GM23248 (cell line): ENCODE results near the gene FKBP4. TPM values are rescaled to one million over a fixed set of nuclear protein-coding genes. Genes with fewer than 3 reads are reported as not detected.

Experiments
- DNase-seq: peaks from one replicate; pipeline ENCODE4 v3.0.0-alpha.2; 2015
- H2AFZ ChIP-seq: fragments of 200-600 bp; sonication (generic); 2 replicates; pipeline ENCODE4 v1.6.1; 2016; ENCODE audit warnings: antibody characterized with exemption
- H3F3A ChIP-seq: fragments of 200-600 bp; sonication (generic); 2 replicates; pipeline ENCODE4 v1.6.1; 2016; ENCODE audit warnings: mild to moderate bottlenecking, antibody characterized with exemption, mixed run types; ENCODE audit not compliant: insufficient read depth
- H3K27ac ChIP-seq: fragments of 200-600 bp; sonication (generic); 2 replicates; pipeline ENCODE4 v1.5.1; 2016; ENCODE audit warnings: mild to moderate bottlenecking
- H3K27me3 ChIP-seq: fragments of 200-600 bp; sonication (generic); replicated peaks from 2 replicates; pipeline ENCODE4 v1.6.1; 2016; ENCODE audit warnings: mild to moderate bottlenecking; ENCODE audit not compliant: insufficient read depth
- H3K36me3 ChIP-seq: fragments of 200-600 bp; sonication (generic); 2 replicates; pipeline ENCODE4 v1.6.1; 2016; ENCODE audit warnings: low read depth, mild to moderate bottlenecking
- H3K4me1 ChIP-seq: fragments of 200-600 bp; sonication (generic); 2 replicates; pipeline ENCODE4 v1.6.1; 2016; ENCODE audit warnings: mild to moderate bottlenecking; ENCODE audit not compliant: insufficient read depth
- H3K4me2 ChIP-seq: fragments of 200-600 bp; sonication (generic); one replicate; pipeline ENCODE4 v1.6.1; 2016; ENCODE audit warnings: mild to moderate bottlenecking; ENCODE audit not compliant: unreplicated experiment
- H3K4me3 ChIP-seq: fragments of 200-600 bp; sonication (generic); 2 replicates; pipeline ENCODE4 v1.5.1; 2016; ENCODE audit warnings: mild to moderate bottlenecking
- H3K79me2 ChIP-seq: fragments of 200-600 bp; sonication (generic); 2 replicates; pipeline ENCODE4 v1.6.1; 2016; ENCODE audit warnings: mild to moderate bottlenecking; ENCODE audit not compliant: insufficient read depth
- H3K9ac ChIP-seq: fragments of 200-600 bp; sonication (generic); 2 replicates; pipeline ENCODE4 v1.6.1; 2016; ENCODE audit warnings: mild to moderate bottlenecking
- H3K9me2 ChIP-seq: fragments of 200-600 bp; sonication (generic); 2 replicates; pipeline ENCODE4 v1.6.1; 2016; ENCODE audit warnings: mixed run types, mild to moderate bottlenecking, moderate library complexity; ENCODE audit not compliant: insufficient read depth
- H3K9me3 ChIP-seq: fragments of 200-600 bp; sonication (generic); one replicate; pipeline ENCODE4 v1.6.1; 2017; ENCODE audit warnings: low read depth
- H4K20me1 ChIP-seq: fragments of 200-600 bp; sonication (generic); 2 replicates; pipeline ENCODE4 v1.6.0; 2016; ENCODE audit not compliant: insufficient read depth
- EZH2 ChIP-seq: fragments of 200-600 bp; sonication (generic); IDR thresholded peaks from 2 replicates; pipeline ENCODE4 v1.6.1; 2018; ENCODE audit warnings: antibody characterized with exemption, mild to moderate bottlenecking; ENCODE audit not compliant: insufficient read depth, poor library complexity, severe bottlenecking
- EZH2phosphoT487 ChIP-seq: fragments of 200-600 bp; sonication (generic); IDR thresholded peaks from 2 replicates; pipeline ENCODE4 v1.6.1; 2018; ENCODE audit warnings: antibody characterized with exemption, moderate library complexity, mild to moderate bottlenecking, low read depth; ENCODE audit not compliant: insufficient read depth
- WGBS, 2 experiments: methylation state at CpG; one replicate each; pipeline ENCODE4 v1.1.6; 2015 to 2017; ENCODE audit warnings: low lambda C conversion rate in 2 of 2, low coverage in 1 of 2; ENCODE audit errors: missing lambda C conversion rate in 2 of 2; 5-methylcytosine and 5-hydroxymethylcytosine counted together
- in situ Hi-C: fragments of 300-500 bp; cut with MboI; formaldehyde crosslinking; loops from 2 replicates; pipeline ENCODE4 v1.15.0; 2020
- polyA plus RNA-seq: library from polyadenylated mRNA; unstranded; fragments of >200 nt; fragmentation: Nextera tagmentation; extraction: Ambion mirVana; gene quantifications from 2 replicates; pipeline ENCODE4 v1.2.1, GENCODE V29; 2016
- total RNA-seq: library from RNA; depleted of rRNA; stranded (reverse); fragments of >200 nt; shearing (Covaris generic); gene quantifications from 2 replicates; pipeline ENCODE4 v1.2.3, GENCODE V29; 2014; rRNA removed

FKBP4 gene
- total and polyA plus RNA-seq, 2 experiments from 2014 or later, result 24.0 to 27.4 TPM

DNA sequence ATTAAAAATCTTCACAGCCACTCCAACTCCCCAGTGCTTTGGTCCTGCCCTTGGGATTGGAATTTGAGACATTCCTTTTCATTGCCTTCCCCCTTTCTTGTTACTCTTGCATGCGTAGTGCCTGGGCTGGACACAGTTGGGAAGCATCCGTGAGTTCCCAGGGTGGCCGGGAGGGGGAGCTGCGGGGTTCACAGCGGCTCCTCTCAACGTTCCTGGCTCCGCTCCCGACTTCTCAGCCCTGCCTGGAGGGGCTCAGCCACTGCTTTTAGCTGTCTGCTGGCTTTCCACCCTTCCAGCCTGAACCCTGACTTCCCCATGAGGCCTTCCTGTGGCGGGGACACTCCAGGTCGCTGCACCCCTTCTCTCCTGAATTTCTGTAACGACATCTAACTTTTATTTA, 58.9 kb downstream of the FKBP4 start:
- Histone ChIP-seq H3K79me2 (no peaks in the 10 kb centered on the region), H3K27me3 (no peaks in the 10 kb centered on the region), H3K4me3 (no peak overlapping the region), H3K4me1 (no peaks in the 10 kb centered on the region), H3K9ac (no peak overlapping the region), H3K36me3 (no peaks in the 10 kb centered on the region), H3K27ac (no peak overlapping the region), H3K9me3 (no peaks in the 10 kb centered on the region), H3K9me2 (no peaks in the 10 kb centered on the region), H3F3A (no peaks in the 10 kb centered on the region), H3K4me2 (no peak overlapping the region), H4K20me1 (no peaks in the 10 kb centered on the region), H2AFZ (no peak overlapping the region)
- in situ Hi-C loops, result no loop called here
- peak; percentile 92 for DNase-seq
- WGBS, 2 experiments, result 17 to 22% methylated on average over 11 of the region's 11 CpGs
- TF ChIP-seq EZH2phosphoT487 (no peak), EZH2 (no peak)

Other genes with a start within 250 kb of the FKBP4 start
- 14.4 and 15.7 TPM in 2 replicates for gene ITFG2, start 17.7 kb downstream of the FKBP4 start, total RNA-seq
- 19.1 and 21.9 TPM in 2 replicates for gene ITFG2, start 17.7 kb downstream of the FKBP4 start, polyA plus RNA-seq
- not detected in 2 replicates for gene NRIP2, start 40.1 kb downstream of the FKBP4 start, total RNA-seq
- gene NRIP2, start 40.1 kb downstream of the FKBP4 start, polyA plus RNA-seq, result 0.24 and 0.46 TPM in 2 replicates
- not detected in 2 replicates for gene TEX52, start 62.1 kb downstream of the FKBP4 start, total RNA-seq
- not detected in 2 replicates for gene TEX52, start 62.1 kb downstream of the FKBP4 start, polyA plus RNA-seq
- gene FOXM1, start 82.2 kb downstream of the FKBP4 start, total RNA-seq, result 12.4 and 23.9 TPM in 2 replicates
- gene FOXM1, start 82.2 kb downstream of the FKBP4 start, polyA plus RNA-seq, result 15.4 TPM in 2 replicates
- 27.6 and 35.3 TPM in 2 replicates for gene RHNO1, start 82.3 kb downstream of the FKBP4 start, total RNA-seq
- 38.4 and 40.3 TPM in 2 replicates for gene RHNO1, start 82.3 kb downstream of the FKBP4 start, polyA plus RNA-seq
- gene TULP3, start 95.9 kb downstream of the FKBP4 start, total RNA-seq, result 29.2 and 47.0 TPM in 2 replicates
- gene TULP3, start 95.9 kb downstream of the FKBP4 start, polyA plus RNA-seq, result 39.4 and 42.6 TPM in 2 replicates
- gene TEAD4, start 164.4 kb downstream of the FKBP4 start, total RNA-seq, result 13.6 and 14.8 TPM in 2 replicates
- 13.2 and 13.8 TPM in 2 replicates for gene TEAD4, start 164.4 kb downstream of the FKBP4 start, polyA plus RNA-seq